Activated naive CD4-positive, alpha-beta T cell (primary cell): ENCODE results near the gene SFMBT2.

ENCODE experiments used
- DNase-seq, 4 experiments: peaks; one replicate each; lab custom pipeline; 2025; lab: John Stamatoyannopoulos, UW

SFMBT2 gene

GRCh38 chr10:7135188-7135587, 275.6 kb downstream of the SFMBT2 start:
- no peak for DNase-seq

GRCh38 chr10:7134448-7134847, 276.4 kb downstream of the SFMBT2 start:
- no peak for DNase-seq

- DNase-seq = no peak
Measured at GRCh38 chr10:7133958-7134357, 276.9 kb downstream of the SFMBT2 start.

GRCh38 chr10:7133278-7133677, 277.6 kb downstream of the SFMBT2 start:
- DNase-seq = no peak

GRCh38 chr10:7130191-7130911, 280.5 kb downstream of the SFMBT2 start:
- DNase-seq = no peak

GRCh38 chr10:7123774-7124173, 287.1 kb downstream of the SFMBT2 start:
- no peak for DNase-seq

GRCh38 chr10:7122561-7122960, 288.3 kb downstream of the SFMBT2 start:
- no peak for DNase-seq

- peak; percentile 8 to 54 (median 34) for DNase-seq
Measured at GRCh38 chr10:7121154-7121797, 289.6 kb downstream of the SFMBT2 start.

GRCh38 chr10:7119325-7120015, 291.4 kb downstream of the SFMBT2 start:
- DNase-seq = no peak

- DNase-seq = no peak
Measured at GRCh38 chr10:7117806-7118674, 292.8 kb downstream of the SFMBT2 start.

- no peak for DNase-seq
Measured at GRCh38 chr10:7117177-7117799, 293.5 kb downstream of the SFMBT2 start.

- no peak for DNase-seq
Measured at GRCh38 chr10:7111561-7111960, 299.3 kb downstream of the SFMBT2 start.

- no peak for DNase-seq
Measured at GRCh38 chr10:7111089-7111488, 299.7 kb downstream of the SFMBT2 start.
